Measurements from ENCODE around the gene ALX3. TPM values are rescaled to one million over a fixed set of nuclear protein-coding genes. Genes with fewer than 3 reads are reported as not detected.

The ALX3 gene
- total RNA-seq, 2 donors from 2014 or later: not detected

GRCh38 chr1:110056285-110056683 is 14.2 kb downstream of the ALX3 start:
- Mint-ChIP-seq H3K27me3 (ENCODE audit: insufficient read depth) (no peaks in the 10 kb centered on the region), H3K4me3 (no peak overlapping the region), H3K9me3 (no peaks in the 10 kb centered on the region), H3K27ac (no peak overlapping the region), H3K36me3 (ENCODE audit: low read depth) (peaks cover 72% of the 10 kb centered on the region), H3K4me1 (peaks cover 3% of the 10 kb centered on the region)
- H3K9me3 ChIP-seq (ENCODE audit: control insufficient read depth, low read length): no peaks in the 10 kb centered on the region
- no peak for TF ChIP-seq CTCF (conservative IDR thresholded peaks at IDR 0.05)
- no peak overlapping the region for H3K27ac ChIP-seq (ENCODE audit: low read depth, low read length)
- peaks cover 5% of the 10 kb centered on the region for H3K4me1 ChIP-seq (ENCODE audit: control insufficient read depth, insufficient read depth, low read length)
- no peaks in the 10 kb centered on the region for H3K27me3 ChIP-seq (ENCODE audit: control insufficient read depth, insufficient read depth, low read length, poor library complexity, severe bottlenecking)
- 89 to 97% methylated on average over 4 of the region's 4 CpGs for WGBS, 2 experiments (ENCODE audit: insufficient coverage in 1 of 2, insufficient read length in 1 of 2)
- peaks cover 76% of the 10 kb centered on the region for H3K36me3 ChIP-seq (ENCODE audit: control insufficient read depth, insufficient read depth, low read length)
- DNase-seq: no peak
- no peak overlapping the region for H3K4me3 ChIP-seq (ENCODE audit: low read length)
- H3K9ac ChIP-seq (ENCODE audit: extremely low read depth, low read length, poor library complexity, severe bottlenecking): no peak overlapping the region

- H3K4me3 Mint-ChIP-seq: no peak overlapping the region
- Histone ChIP-seq H3K27ac (ENCODE audit: low read depth, low read length) (no peak overlapping the region), H3K9me3 (ENCODE audit: control insufficient read depth, low read length) (no peaks in the 10 kb centered on the region), H3K4me1 (ENCODE audit: control insufficient read depth, insufficient read depth, low read length) (peaks cover 5% of the 10 kb centered on the region), H3K9ac (ENCODE audit: extremely low read depth, low read length, poor library complexity, severe bottlenecking) (no peak overlapping the region), H3K27me3 (ENCODE audit: control insufficient read depth, insufficient read depth, low read length, poor library complexity, severe bottlenecking) (no peaks in the 10 kb centered on the region), H3K4me3 (ENCODE audit: low read length) (no peak overlapping the region), H3K36me3 (ENCODE audit: control insufficient read depth, insufficient read depth, low read length) (peaks cover 81% of the 10 kb centered on the region)
- TF ChIP-seq CTCF (conservative IDR thresholded peaks at IDR 0.05): no peak
- WGBS, 2 experiments (ENCODE audit: insufficient coverage in 1 of 2, insufficient read length in 1 of 2): 95 to 100% methylated on average over 5 of the region's 5 CpGs
- no peaks in the 10 kb centered on the region for H3K27me3 Mint-ChIP-seq (ENCODE audit: insufficient read depth)
- no peaks in the 10 kb centered on the region for H3K9me3 Mint-ChIP-seq
- H3K27ac Mint-ChIP-seq: no peak overlapping the region
- H3K4me1 Mint-ChIP-seq: peaks cover 3% of the 10 kb centered on the region
- H3K36me3 Mint-ChIP-seq (ENCODE audit: low read depth): peaks cover 73% of the 10 kb centered on the region
- no peak for DNase-seq
These were observed 14.8 kb downstream of the ALX3 start for GRCh38 chr1:110055493-110056284.

GRCh38 chr1:110053552-110054428 is 16.7 kb downstream of the ALX3 start:
- no peak overlapping the region for H3K4me3 Mint-ChIP-seq
- H3K9ac ChIP-seq (ENCODE audit: extremely low read depth, low read length, poor library complexity, severe bottlenecking): no peak overlapping the region
- no peaks in the 10 kb centered on the region for H3K9me3 ChIP-seq (ENCODE audit: control insufficient read depth, low read length)
- peaks cover 76% of the 10 kb centered on the region for H3K36me3 Mint-ChIP-seq (ENCODE audit: low read depth)
- no peaks in the 10 kb centered on the region for H3K27me3 Mint-ChIP-seq (ENCODE audit: insufficient read depth)
- no peaks in the 10 kb centered on the region for H3K4me1 ChIP-seq (ENCODE audit: control insufficient read depth, insufficient read depth, low read length)
- peak; percentile 97 for TF ChIP-seq CTCF (conservative IDR thresholded peaks at IDR 0.05)
- peak; percentile 95 for DNase-seq
- no peaks in the 10 kb centered on the region for H3K9me3 Mint-ChIP-seq
- no peak overlapping the region for H3K4me3 ChIP-seq (ENCODE audit: low read length)
- no peaks in the 10 kb centered on the region for H3K27me3 ChIP-seq (ENCODE audit: control insufficient read depth, insufficient read depth, low read length, poor library complexity, severe bottlenecking)
- WGBS, 2 experiments (ENCODE audit: insufficient coverage in 1 of 2, insufficient read length in 1 of 2): 78 to 88% methylated on average over 15 to 16 of the region's 16 CpGs
- no peak overlapping the region for H3K27ac ChIP-seq (ENCODE audit: low read depth, low read length)
- H3K27ac Mint-ChIP-seq: peak overlapping the region; percentile 72
- no peaks in the 10 kb centered on the region for H3K4me1 Mint-ChIP-seq
- peaks cover 85% of the 10 kb centered on the region for H3K36me3 ChIP-seq (ENCODE audit: control insufficient read depth, insufficient read depth, low read length)

Measured in endodermal cell (in vitro differentiated cells).